A549 (cell line): ENCODE measurements around the gene CMIP.

Experiments used
- CEBPB ChIP-seq, 2 experiments: fragments of >200 bp in 1 of 2; sonication (Bioruptor Twin) in 1 of 2; formaldehyde crosslinking in 1 of 2; IDR thresholded peaks; 2 replicates each; pipeline ENCODE4 v1.6.1; 2012 to 2016
- RCOR1 ChIP-seq: fragments of 150-350 bp; IDR thresholded peaks from 2 replicates; pipeline ENCODE4 v1.6.1; 2014; ENCODE audit warnings: antibody characterized with exemption, low read length, low read depth
- RNF2 ChIP-seq: fragments of 200-600 bp; sonication (generic); IDR thresholded peaks from 2 replicates; pipeline ENCODE4 v1.6.1; 2016; ENCODE audit warnings: low read depth, mild to moderate bottlenecking, antibody characterized with exemption, moderate library complexity, borderline replicate concordance
- SMC3 ChIP-seq: fragments of >200 bp; sonication (Bioruptor Twin); formaldehyde crosslinking; IDR thresholded peaks from 3 replicates; pipeline ENCODE4 v1.6.1; 2018; ENCODE audit warnings: inconsistent platforms

DNA sequence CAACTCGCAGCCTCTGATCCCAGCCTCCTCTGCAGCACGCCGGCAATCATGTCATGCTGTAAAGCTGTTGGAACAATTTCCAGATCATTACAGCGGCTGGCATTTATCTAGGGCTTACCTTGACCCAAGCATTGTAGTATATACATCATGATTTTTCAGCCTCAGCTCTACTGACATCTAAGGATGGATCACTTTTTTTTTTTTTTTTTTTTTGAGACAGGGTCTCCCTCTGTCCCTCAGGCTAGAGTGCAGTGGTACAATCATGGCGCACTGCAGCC is 103.3 kb downstream of the CMIP start:
- no peak for TF ChIP-seq RCOR1
- no peak for TF ChIP-seq CEBPB (IDR thresholded peaks at IDR 0.05)
- TF ChIP-seq SMC3: no peak
- no peak for TF ChIP-seq RNF2
